ENCODE data around the gene SLC27A4. TPM values are rescaled to one million over a fixed set of nuclear protein-coding genes. Genes with fewer than 3 reads are reported as not detected.

The SLC27A4 gene
- total RNA-seq, 2 experiments from 2014 or later: 14.2 to 16.0 TPM

DNA sequence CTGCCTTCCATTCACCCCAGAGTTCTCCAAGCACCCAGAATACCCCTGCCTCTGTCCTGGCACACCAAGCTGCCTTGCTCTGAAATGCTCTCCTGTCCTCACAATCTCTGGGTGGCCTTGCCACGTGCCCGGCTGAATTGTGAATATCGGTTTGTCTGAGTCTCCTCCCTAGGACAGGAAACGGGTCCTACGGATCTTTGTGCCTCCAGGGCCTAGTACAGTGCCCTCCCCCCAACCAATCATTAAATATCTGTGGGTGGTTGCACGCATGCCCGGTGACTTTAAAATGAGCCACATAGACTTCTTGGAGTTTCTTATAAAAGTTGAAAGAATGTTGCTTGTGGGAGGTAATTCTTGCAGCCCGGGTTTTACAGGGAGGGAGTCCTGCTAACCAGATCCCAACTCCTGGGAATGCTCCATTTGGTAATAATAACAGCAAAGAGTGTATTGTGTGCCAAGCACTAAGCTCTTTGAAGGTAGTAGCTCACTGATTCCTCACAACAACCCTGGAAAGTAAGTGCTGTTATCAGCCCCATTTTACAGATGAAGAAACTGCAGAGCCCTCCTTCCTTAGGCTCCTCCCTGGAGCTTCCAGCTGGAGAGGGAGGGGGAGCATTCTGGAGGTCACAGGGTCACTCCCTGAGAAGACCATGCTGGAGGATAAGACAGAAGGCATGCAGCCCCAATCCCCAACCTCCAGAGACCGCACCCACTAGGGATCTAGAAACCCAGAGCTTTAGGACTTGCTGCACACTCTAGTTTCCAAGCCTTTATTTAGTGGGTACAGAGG is 54.2 kb downstream of the SLC27A4 start:
- H3K79me2 ChIP-seq (ENCODE audit: insufficient read depth, low read depth, low read length): no peaks in the 10 kb centered on the region
- H3K27ac ChIP-seq (ENCODE audit: low read depth, low read length, poor library complexity, severe bottlenecking): no peak overlapping the region
- no peaks in the 10 kb centered on the region for H3K9me3 ChIP-seq (ENCODE audit: low read length)
- ChIA-PET CTCF (ENCODE audit: unreplicated experiment) (no interaction called here), POLR2A (interaction anchor here (0.6 kb wide), 1 partner anchor 102 kb away, joined by 3 read pairs; no protein-coding TSS in a partner anchor)
- no peaks in the 10 kb centered on the region for H4K20me1 ChIP-seq (ENCODE audit: insufficient read depth, low read length)
- no peak overlapping the region for H3K4me2 ChIP-seq (ENCODE audit: low read length)
- peaks cover 24% of the 10 kb centered on the region; the same call in 1 of the 2 replicates for H3K36me3 ChIP-seq (ENCODE audit: insufficient read depth, low read length)
- intact Hi-C loops (cut with micrococcal nuclease; ENCODE audit: unreplicated experiment): no loop called here
- no peak for DNase-seq (ENCODE audit: low spot score)
- BruUV-seq (replicated peaks): no TSS peak
- H2AFZ ChIP-seq (ENCODE audit: low read length): no peak overlapping the region
- H3K4me1 ChIP-seq (ENCODE audit: insufficient read depth, low read length, poor library complexity, severe bottlenecking): no peaks in the 10 kb centered on the region
- no peaks in the 10 kb centered on the region for H3K9me2 ChIP-seq (ENCODE audit: insufficient read depth, low read length)
- TF ChIP-seq EZH2phosphoT487 (IDR thresholded peaks at IDR 0.05; ENCODE audit: borderline replicate concordance, low read depth, low read length): no peak
- TF ChIP-seq, protein P1, sequence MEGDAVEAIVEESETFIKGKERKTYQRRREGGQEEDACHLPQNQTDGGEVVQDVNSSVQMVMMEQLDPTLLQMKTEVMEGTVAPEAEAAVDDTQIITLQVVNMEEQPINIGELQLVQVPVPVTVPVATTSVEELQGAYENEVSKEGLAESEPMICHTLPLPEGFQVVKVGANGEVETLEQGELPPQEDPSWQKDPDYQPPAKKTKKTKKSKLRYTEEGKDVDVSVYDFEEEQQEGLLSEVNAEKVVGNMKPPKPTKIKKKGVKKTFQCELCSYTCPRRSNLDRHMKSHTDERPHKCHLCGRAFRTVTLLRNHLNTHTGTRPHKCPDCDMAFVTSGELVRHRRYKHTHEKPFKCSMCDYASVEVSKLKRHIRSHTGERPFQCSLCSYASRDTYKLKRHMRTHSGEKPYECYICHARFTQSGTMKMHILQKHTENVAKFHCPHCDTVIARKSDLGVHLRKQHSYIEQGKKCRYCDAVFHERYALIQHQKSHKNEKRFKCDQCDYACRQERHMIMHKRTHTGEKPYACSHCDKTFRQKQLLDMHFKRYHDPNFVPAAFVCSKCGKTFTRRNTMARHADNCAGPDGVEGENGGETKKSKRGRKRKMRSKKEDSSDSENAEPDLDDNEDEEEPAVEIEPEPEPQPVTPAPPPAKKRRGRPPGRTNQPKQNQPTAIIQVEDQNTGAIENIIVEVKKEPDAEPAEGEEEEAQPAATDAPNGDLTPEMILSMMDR (conservative IDR thresholded peaks at IDR 0.05; ENCODE audit: low read length): no peak
- H3K4me3 ChIP-seq (ENCODE audit: low read depth, low read length, poor library complexity, severe bottlenecking): no peak overlapping the region

DNA sequence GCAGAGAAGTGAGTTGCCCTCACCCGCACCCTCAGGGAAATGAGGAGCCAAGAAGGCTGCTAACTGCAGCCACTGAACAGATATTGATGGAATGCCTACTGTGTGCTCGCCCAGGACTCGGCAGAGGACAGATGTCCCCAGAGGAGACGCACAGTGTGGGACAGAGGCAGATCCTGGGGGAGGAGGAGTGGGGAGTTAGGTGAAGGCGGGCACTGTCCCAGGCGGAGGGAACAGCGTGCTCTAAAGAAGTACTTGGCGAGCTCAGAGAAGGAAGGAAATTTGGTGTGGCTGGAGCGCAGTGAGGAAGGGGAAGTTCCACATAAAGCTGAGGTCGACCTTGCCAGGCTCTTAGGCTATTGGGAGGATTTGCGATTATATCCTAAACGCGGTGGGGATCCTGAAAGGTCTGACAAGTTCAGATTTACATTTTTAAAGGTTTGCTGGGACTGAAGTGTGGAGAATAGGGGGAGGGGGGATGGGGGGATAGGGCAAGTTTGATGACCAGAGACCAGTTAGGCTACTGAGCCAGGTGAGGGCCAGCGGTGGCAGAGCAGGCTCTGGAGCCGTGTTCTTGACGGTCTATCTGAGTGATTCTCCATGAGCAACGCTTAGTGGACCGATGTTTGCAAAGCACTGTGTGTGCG is 56.8 kb downstream of the SLC27A4 start:
- Histone ChIP-seq H2AFZ (ENCODE audit: low read length) (no peak overlapping the region), H3K9me2 (ENCODE audit: insufficient read depth, low read length) (no peaks in the 10 kb centered on the region), H3K9me3 (ENCODE audit: low read length) (no peaks in the 10 kb centered on the region), H3K27ac (ENCODE audit: low read depth, low read length, poor library complexity, severe bottlenecking) (no peak overlapping the region), H3K4me3 (ENCODE audit: low read depth, low read length, poor library complexity, severe bottlenecking) (no peak overlapping the region), H3K4me2 (ENCODE audit: low read length) (no peak overlapping the region), H4K20me1 (ENCODE audit: insufficient read depth, low read length) (no peaks in the 10 kb centered on the region), H3K4me1 (ENCODE audit: insufficient read depth, low read length, poor library complexity, severe bottlenecking) (no peaks in the 10 kb centered on the region), H3K36me3 (ENCODE audit: insufficient read depth, low read length) (no peaks in the 10 kb centered on the region), H3K79me2 (ENCODE audit: insufficient read depth, low read depth, low read length) (no peaks in the 10 kb centered on the region)
- POLR2A ChIA-PET: interaction anchor here (0.6 kb wide), 1 partner anchor 198 kb away, joined by 5 read pairs; no protein-coding TSS in a partner anchor
- intact Hi-C loops (cut with micrococcal nuclease; ENCODE audit: unreplicated experiment): no loop called here
- CTCF ChIA-PET (ENCODE audit: unreplicated experiment): no interaction called here
- TF ChIP-seq, protein P1 (conservative IDR thresholded peaks at IDR 0.05; ENCODE audit: low read length): no peak
- TF ChIP-seq EZH2phosphoT487 (IDR thresholded peaks at IDR 0.05; ENCODE audit: borderline replicate concordance, low read depth, low read length): no peak
- BruUV-seq (replicated peaks): no TSS peak
- no peak for DNase-seq (ENCODE audit: low spot score)

DNA sequence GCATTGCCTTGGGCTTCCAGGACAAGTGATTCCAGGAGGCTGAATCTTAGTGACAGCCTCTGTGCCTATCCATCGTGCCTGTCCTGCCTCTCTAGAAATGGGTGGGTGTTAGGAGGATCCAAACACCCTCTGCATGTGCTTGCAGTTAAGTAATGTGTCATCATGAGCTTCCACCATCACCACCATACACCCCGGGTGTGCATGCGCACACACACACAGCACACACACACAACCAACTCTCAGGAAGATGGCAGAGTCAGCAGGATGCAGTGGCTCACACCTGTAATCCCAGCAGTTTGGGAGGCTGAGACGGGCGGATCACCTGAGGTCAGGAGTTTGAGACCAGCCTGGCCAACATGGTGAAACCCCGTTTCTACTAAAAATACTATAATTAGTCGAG is 57.5 kb downstream of the SLC27A4 start:
- ChIA-PET CTCF (ENCODE audit: unreplicated experiment) (no interaction called here), POLR2A (interaction anchor here (0.5 kb wide), 1 partner anchor 46 kb away, joined by 3 read pairs; no protein-coding TSS in a partner anchor)
- no peaks in the 10 kb centered on the region for H3K4me1 ChIP-seq (ENCODE audit: insufficient read depth, low read length, poor library complexity, severe bottlenecking)
- TF ChIP-seq, protein P1 (conservative IDR thresholded peaks at IDR 0.05; ENCODE audit: low read length): no peak
- no peak for TF ChIP-seq EZH2phosphoT487 (IDR thresholded peaks at IDR 0.05; ENCODE audit: borderline replicate concordance, low read depth, low read length)
- H3K4me3 ChIP-seq (ENCODE audit: low read depth, low read length, poor library complexity, severe bottlenecking): no peak overlapping the region
- no peaks in the 10 kb centered on the region for H3K9me3 ChIP-seq (ENCODE audit: low read length)
- no peaks in the 10 kb centered on the region for H3K9me2 ChIP-seq (ENCODE audit: insufficient read depth, low read length)
- BruUV-seq (replicated peaks): no TSS peak
- no peak for DNase-seq (ENCODE audit: low spot score)
- no peaks in the 10 kb centered on the region for H4K20me1 ChIP-seq (ENCODE audit: insufficient read depth, low read length)
- H3K27ac ChIP-seq (ENCODE audit: low read depth, low read length, poor library complexity, severe bottlenecking): no peak overlapping the region
- no peak overlapping the region for H3K4me2 ChIP-seq (ENCODE audit: low read length)
- no peak overlapping the region for H2AFZ ChIP-seq (ENCODE audit: low read length)
- no peaks in the 10 kb centered on the region for H3K36me3 ChIP-seq (ENCODE audit: insufficient read depth, low read length)
- intact Hi-C loops (cut with micrococcal nuclease; ENCODE audit: unreplicated experiment): no loop called here
- H3K79me2 ChIP-seq (ENCODE audit: insufficient read depth, low read depth, low read length): no peaks in the 10 kb centered on the region
